HG02884 (cell line): Measurements from ENCODE around the gene GNG7.
"Not testable (repeated sequence)": the region's sequence is repeated elsewhere in the genome, so short reads cannot be mapped to it uniquely, and the experiment has no call there.

Experiments used
- ATAC-seq: cut with Tn5 transposase; IDR thresholded peaks from one replicate; pipeline ENCODE4 v1.9.1; 2021; ENCODE audit warnings: mild to moderate bottlenecking, moderate library complexity; ENCODE audit not compliant: unreplicated experiment

The GNG7 gene

GRCh38 chr19:2646866-2647535, 55.5 kb downstream of the GNG7 start:
- no peak for ATAC-seq

DNA sequence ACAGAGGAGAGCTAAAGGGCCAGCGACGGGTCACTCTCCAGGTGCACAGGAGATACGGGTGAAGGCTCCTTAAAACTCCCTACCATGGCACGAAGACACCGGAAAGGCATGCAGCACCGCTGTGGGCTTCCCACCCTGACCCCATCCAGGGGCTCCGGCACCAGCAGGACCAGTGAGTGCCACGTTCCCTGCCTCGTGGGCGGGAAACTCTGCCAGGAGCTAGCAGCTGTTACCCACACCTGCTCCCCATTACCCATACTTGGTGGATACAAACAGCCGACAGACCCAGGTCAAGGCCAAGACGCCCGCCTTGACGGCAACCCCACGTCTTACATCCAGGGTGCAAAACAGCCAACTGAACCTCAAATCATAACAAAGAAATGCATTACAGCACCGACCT, 56.7 kb downstream of the GNG7 start:
- no peak for ATAC-seq

- ATAC-seq, result not testable (repeated sequence)
Measured at GRCh38 chr19:2643123-2643737, 59.3 kb downstream of the GNG7 start.

DNA sequence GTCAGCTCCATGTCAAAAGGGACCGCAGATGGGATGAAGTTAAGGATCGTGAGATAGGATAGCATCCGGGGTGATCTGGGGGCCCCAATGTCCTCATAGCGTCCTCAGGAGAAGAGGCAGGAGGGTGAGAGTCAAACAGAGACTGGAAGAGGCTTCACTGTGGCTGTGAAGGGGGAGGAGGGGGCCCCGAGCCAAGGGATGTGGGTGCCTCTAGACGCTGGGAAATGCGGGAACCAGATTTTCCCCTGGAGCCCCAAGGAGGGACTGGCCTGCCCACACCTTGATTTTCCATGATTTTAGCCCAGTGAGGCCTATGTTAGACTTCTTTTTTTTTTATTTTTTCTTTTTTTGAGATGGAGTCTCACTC, 61.2 kb downstream of the GNG7 start:
- ATAC-seq, result no peak

DNA sequence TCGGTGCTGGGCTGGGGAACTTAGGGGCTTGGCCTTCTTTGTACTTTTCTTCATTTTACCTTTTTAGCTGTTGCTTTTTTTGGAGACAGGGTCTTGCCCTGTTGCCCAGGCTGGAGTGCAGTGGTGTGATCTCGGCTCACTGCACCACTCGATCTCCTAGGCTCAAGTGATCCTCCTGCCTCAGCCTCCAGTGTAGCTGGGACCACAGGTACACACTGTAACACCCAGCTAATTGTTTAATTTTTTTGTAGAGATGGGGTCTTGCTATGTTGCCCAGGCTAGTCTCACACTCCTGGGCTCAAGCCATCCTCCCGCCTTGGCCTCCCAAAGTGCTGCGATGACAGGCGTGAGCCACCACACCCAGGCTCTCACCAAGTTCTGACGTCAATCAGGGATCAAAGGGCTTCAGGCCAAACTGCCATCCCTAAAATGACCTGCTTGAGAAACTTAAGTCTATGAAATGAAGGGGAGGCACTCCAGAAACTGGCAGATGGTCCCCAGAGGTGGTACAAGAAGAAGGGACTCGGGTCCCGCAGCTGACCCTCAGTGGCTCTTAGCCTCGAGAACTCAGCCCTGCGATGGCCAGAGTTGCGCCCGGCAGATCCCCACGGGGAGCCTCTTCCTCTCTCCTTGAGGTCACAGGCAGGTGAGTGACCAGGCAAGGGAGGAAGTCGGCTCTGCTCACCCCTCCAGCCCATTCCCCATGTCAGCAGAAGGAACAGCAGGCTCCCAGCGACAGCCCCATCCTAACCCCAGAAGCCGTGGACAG, 61.7 kb downstream of the GNG7 start:
- no peak for ATAC-seq

DNA sequence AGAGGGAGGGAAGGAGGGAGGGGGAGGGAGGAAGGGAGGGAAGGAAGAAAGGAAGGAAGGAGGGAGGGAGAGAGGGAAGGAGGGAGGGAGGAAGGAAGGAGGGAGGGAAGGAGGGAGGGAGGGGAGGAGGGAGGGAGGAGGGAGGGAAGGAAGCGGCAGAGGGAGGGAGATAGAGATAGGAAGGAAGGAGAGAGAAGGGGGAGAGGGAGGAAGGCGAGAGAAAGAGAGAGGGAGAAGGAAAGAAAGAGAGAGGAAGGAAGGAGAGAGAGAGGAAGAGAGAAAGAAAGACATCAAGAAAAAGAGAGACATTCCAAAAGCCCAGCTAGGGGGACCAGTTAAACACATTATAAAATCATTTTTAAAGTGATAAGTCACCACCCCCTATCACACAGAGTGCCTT, 62.5 kb downstream of the GNG7 start:
- ATAC-seq, result no peak

DNA sequence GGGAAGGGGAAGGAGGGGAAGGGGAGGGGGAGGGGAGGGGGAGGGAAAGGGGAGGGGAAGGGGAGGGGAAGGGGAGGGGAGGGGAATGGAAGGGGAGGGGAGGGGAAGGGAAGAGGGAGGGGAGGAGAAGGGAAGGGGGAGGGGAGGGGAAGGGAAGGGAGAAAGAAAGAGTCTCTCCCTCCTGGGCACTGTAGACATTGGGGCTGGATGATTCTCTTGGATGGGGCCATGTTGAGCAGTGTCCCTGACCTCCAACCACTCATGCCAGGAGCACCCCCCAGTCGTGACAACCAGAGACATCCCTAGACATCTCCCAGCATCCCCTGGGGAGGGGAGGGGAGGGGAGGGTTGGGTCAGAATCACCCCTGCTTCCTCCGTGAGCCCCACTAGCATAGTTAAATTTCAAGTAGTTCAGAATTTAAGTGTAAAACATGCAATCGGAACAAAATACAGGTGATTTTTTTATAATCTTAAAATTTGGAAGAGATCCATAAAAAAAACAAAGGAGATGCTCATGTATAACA, 64.0 kb downstream of the GNG7 start:
- no peak for ATAC-seq

GRCh38 chr19:2636897-2637683, 65.4 kb downstream of the GNG7 start:
- ATAC-seq, result no peak

DNA sequence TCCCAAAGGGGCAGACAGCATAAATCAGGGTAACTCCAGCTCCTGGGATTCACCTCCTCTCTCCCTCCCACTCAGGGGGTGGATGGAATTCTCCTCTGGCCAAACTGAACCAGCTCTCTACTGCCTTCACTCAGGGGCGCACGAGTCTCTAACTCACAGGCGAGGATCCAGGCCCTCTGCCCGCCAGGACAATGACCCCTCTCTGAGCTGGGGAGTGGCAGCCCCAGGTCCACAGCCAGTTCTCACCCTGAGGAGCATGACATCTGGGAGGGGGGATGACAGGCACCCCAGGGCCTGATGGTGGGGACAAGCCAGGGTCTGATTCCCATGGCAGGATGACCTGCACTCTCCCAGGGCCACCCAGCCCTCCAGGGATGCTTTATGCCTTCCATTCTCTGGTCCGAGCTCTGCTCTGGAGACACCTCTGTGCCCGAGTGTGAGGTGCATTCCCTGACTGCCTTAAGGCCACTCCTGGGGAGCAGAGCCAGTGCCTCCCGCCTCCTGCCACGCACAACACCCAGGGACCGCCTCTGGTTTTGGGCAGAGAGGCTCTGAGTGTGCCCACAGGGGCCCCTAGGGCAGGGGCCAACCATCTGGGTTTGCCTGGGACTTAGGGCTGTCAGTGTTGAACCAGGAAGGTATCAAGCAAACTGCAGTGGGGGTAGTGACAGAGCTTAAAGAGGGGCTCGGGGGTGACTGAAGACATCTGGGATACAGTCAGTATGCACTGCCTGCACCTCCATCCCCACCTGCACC, 66.2 kb downstream of the GNG7 start:
- no peak for ATAC-seq

- no peak for ATAC-seq
Measured at GRCh38 chr19:2634960-2635359, 67.5 kb downstream of the GNG7 start.

- ATAC-seq, result no peak
Measured at GRCh38 chr19:2634228-2634951, 68.1 kb downstream of the GNG7 start.

- no peak for ATAC-seq
Measured at GRCh38 chr19:2633693-2634075, 68.8 kb downstream of the GNG7 start.

GRCh38 chr19:2631213-2631821, 71.2 kb downstream of the GNG7 start:
- no peak for ATAC-seq

DNA sequence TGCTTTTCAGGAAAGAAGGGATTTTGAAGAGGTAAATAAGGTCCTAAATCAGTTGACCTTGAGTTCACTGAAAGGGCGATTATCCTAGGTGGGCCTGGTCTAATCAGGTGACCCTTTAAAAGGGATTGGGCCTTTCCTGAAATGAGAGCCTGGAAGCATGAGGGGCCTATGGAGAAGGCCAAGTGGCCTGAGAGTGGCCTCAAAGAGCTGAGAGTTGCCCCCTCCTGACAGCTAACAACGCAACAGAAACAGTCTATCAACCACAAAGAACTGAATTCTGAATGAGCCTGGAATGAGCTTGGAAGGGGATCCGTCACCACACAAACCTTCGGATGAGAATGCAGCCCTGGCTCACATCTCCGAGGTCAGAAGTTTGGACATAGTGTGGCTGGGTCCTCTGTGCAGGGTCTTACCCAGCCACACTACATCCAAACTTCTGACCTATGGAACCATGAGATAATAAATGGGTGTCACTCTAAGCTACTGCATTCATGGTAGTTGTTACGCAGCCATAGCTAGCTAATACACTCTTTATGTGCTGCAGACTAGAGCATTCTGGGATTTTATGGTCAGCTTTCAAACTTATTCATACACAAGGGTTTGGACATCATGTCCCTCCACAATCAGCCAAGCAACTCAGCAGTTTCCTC, 72.0 kb downstream of the GNG7 start:
- ATAC-seq, result no peak

DNA sequence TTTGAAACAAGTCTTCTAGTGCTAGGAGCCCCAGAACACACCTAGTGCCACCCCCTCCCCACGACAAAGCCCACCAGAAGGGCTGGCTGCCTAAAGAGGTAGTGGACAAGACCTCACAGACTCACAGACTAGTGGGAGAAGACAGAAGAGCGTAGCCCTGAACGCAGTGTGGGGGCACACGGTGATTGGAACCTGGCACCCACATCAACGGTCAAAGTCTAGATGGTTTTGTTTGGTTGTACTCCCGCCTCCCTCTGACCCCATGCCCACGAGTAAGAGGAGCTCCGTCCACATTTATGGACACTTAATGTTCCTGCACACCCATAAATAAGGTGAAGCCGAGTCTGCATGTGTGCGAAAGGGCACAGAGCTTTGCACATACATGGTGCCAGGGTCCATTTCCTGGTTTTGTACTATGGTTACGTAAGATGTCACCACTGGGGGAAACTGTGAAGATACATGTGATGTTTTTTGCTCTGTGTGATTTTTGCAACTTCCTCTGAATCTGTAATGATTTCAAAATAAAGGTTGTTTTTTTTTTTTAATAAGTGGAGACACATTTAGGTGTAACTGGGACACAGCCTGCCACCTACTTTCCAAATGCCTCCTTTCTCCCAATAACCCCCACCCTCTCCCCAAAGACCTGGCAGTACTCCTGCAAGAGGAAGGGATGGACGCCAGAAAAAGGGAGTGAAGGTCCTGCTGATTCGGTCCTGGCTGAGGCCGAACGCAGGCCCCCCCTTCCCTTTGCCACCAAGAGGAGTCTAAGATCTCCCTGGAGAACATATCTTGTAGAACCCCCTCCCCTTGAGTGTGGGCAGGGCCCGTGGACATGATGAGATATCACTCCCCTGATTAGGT, 72.8 kb downstream of the GNG7 start:
- no peak for ATAC-seq

DNA sequence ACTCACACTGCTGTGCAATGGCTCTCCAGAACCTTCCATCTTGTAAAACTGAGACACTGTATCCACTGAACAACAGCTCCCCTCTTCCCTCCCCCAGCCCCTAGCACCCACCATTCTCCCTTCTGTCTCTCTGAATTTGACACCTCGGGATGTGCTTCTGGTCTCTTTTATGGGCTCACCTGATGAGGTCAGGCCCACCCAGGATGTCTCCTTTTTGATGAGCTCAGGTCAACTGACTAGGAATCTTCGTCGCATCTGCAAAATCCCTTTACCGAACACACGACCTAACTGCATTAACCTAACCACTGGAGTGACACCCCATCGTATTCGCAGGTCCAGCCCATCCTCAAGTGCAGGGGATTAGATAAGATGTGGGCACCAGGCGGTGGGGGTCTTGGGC, 73.9 kb downstream of the GNG7 start:
- ATAC-seq, result no peak

- ATAC-seq, result no peak
Measured at GRCh38 chr19:2627855-2628254, 74.6 kb downstream of the GNG7 start.

DNA sequence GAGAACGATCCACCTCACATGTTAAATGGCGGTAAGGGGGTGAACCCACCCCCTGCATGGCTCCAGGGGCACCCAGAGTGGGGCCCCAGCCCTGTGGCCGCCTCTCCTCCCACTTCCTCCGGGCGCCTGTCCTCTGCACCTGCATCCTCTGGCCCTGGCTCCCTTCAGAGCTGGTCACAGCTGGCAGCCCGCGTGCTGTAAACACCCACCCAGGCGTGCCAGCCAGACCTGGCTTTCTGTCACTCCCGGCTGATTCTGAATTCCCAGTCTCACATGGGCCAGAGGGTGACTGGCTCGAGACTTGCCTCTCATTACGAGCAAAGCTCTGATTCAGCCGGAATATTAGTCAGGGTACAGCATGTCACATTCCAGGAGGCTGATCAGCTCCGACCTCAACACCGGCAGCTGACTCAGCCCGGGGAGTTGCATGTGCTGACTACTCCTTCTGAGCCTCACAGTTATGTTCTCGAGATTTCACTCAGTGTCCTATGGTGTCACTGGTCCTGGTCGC, 75.1 kb downstream of the GNG7 start:
- no peak for ATAC-seq
